NCI-H1092 treated with DMSO at 0.1 percent for 48 hours (cell line): ENCODE results near the gene MLC1.
"Not testable (repeated sequence)": the region's sequence is repeated elsewhere in the genome, so short reads cannot be mapped to it uniquely, and the experiment has no call there.

ENCODE experiments used
- DNase-seq: peaks from one replicate; lab custom pipeline; 2025; lab: John Stamatoyannopoulos, UW

MLC1 gene

DNA sequence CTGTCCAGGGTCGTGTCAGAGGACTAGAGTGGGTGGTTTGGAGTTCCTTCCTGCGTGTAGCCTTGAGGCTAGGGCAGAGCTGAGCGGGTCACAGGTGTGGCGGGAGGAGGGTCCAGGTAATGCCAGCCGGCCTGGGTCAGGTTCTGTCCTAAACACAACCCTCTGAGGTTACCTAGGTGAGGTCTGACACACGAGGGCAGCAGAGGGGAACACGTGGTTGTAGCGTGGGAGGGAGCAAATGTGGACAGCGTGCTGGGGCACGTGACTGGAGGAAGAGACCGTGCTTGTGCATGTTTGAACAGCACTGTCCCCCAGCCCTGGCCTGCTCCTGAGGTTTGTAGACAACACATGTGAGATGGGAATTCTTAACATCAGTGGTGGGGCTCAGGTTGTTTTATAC lies 17.7 kb upstream of the MLC1 start:
- no peak for DNase-seq

DNA sequence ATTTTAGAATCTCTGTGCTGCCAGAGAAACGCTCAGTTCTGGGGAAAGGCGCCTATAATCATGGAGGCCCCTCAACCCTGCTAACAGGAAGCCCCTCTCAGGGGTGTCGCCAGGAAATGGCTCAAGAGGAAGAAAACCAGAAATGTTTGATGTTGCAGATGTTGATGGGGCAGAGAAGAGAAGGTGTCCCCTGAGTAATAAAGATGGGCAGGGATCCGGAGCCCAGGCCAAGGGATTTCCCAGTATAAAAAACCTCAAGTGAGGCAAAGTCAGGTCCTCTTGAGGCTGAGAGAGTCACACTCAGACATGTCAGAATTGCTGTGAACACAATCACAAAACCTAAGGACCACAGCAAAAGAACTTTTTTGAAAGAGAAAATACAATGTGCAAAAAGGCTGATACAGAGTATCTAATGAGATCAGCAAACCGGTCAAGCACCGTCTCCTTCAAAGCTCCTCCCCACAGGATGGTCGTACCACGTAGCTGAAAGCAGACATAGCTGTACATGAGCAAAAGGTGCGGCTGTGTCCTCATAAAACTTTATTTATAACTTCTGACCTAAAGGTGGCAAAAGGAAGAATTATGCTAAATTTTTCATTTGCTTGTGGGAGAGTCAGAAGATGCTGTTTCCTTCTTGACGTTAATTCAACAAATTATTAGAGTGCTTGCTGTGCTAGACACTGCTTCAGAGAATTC lies 16.8 kb upstream of the MLC1 start:
- no peak for DNase-seq

- DNase-seq: no peak
Observed at GRCh38 chr22:50098052-50098451, 12.8 kb upstream of the MLC1 start.

GRCh38 chr22:50092342-50092741 lies 7.1 kb upstream of the MLC1 start:
- no peak for DNase-seq

DNA sequence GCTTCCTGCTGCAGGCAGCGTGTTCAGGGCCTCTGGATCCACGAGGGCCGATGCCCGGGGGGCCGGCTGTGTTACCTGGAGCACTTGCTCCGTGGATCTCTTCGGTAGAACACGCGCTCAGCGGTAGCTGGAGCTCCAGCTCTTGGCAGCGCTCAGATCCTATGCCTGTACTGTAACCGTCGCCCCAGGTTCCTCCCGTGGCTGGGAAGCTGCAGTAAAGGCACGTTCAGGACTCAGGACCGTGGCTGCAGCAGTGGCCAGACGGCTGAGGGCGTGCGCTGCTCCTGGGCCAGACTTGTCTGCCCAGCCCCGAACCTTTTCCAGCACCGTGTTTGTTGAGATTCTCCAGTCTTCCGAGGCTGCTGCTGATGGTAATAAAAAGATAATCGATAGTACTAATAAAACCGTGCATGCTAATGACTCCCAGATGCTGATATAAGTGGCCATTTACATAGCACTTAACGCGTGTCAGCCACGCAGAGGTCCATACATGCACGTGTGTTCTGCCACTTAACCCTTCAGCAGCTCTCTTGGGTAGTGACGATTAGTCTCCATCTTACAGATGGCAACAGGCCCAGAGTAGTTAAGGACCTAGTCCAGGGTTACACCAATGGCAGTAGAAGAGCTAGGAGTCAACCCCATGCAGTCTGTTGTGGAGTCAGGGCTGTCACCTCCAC lies 6.0 kb upstream of the MLC1 start:
- peak; percentile 0 for DNase-seq

DNA sequence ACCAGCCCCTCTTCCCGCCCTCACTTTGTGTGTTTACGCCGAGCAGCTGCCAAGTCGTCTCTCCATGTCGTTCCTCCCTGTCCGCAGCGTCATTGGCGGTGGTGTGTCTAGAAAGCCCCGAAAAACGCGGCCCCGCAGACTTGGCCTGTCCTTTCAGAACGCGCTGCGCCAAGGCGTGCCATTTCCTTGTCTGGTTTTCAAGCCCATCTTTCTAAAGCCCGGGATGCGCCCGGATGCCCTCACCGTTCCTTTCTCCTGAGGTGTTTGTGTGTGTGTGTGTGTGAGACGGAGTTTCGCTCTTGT lies 5.1 kb upstream of the MLC1 start:
- DNase-seq: no peak

DNA sequence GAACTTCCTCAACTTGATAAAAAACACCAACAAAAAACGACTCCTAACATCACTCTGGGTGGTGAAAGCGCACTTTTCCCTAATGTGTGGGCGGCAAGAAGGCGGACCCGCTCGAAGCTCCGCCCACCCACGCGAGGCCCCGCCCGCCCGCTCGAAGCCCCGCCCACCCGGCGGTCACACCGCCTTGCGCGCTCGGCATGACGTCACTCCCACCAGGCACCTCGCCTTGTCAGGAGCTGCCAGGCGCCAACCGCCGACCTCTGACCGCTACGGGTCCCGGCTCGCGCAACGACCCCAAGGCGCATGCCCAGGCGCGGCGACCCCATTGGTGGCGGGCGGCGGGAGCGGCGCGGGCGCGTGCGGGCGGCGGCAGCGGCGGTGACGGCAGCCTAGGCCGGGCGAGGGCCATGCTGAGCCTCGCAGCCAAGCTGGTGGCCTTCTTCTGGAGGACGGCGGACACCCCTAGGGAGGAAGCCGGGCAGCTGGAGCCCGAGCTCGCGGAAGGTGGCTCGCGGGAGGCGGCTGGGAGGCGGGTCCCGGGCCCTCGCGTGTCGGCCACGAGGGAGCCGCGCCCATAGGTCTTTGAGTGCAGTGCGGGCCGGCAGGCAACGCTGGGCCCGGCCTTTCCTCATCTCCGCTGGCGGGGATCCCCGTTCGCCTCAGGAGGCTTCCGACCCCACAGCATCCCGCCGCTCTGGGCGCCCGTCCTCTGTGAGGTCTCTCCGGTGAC lies 4.6 kb upstream of the MLC1 start, which contains the start of gene MOV10L1:
Gene MOV10L1 (plus strand): TSS at position 325 of the 730 bp plus-strand sequence. CDS start 83 bp downstream, at position 408.
- no peak for DNase-seq

DNA sequence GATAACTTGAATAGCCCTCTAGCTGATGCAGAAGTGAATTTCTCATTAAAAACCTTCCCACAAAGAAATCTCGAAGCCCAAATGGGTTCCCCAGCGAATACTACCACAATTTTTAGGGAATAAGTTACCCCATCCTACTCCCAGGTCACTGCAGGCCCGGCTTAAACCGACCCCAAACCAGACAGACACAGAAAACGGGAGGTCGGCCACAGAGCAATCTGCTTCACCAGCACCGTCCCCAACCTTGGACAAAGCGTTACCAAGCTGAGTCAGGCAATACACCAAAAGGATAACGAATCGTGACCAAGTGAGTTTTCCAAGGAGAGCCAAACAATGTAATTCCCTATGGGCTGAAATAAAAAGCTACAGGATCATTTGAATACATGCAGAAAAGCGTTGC lies 4.0 kb upstream of the MLC1 start:
- DNase-seq: no peak

DNA sequence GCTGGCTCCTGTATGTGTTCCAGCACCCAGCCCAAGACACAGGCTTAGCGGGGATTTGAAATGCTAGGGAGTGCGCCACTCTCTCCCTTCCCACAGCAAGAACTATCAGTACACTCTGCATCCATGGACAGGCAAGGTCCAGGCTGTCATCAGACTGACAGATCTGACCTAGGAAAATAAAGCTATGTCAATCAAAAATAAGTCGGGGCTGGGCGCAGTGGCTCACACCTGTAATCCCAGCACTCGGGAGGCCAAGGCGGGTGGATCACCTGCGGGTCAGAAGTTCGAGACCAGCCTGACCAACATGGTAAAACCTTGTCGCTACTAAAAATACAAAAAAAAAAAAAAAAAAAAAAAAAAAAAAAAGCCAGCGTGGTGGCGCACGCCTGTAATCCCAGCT lies 2.9 kb upstream of the MLC1 start:
- no peak for DNase-seq

DNA sequence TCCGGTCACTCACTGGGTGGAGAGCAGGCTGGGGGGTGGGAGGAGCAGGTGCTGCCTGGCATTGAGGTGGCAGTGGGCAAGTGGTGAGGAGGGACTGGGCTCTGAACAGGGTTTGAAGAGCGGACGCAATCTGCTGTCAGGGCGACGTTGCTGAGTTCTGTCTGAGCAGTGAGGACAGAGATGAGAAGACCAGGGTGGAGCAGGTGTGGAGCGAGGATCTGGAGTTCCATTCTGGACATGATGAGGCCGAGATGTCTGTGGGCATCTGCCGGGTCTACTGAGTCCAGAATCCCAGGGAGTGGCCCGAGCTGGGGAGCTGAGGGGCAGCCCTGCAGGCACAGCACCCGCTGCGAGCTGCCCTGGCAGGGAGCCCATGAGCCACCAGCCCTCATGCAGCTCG lies 2.4 kb upstream of the MLC1 start:
- DNase-seq: no peak

GRCh38 chr22:50086975-50087374 lies 1.7 kb upstream of the MLC1 start:
- DNase-seq: not testable (repeated sequence)

- no peak for DNase-seq
Observed at GRCh38 chr22:50086526-50086925, 1.3 kb upstream of the MLC1 start.

DNA sequence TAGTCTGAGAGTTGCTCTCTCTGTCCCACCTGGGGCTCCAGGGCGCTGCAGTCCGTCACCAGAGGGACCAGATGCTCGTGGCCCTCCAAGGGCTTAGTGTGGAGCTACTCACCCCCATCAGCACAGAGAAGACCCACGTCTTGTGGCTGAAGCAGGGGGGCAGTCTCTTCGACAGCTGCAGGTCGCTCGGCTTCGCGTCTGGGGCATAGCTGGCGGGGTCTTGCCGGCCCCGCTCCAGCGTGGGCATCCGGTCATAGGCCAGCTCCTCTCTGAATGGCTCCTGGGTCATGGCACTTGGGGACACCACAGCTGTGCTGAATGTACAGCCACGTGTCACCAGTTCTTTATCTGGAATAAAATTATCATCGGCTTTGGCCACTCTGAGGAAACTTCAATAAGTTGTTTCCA lies 608 bp downstream of the MLC1 start:
- DNase-seq: no peak

- DNase-seq: no peak
Observed at GRCh38 chr22:50084080-50084477, 1.1 kb downstream of the MLC1 start.

- DNase-seq: no peak
Observed at GRCh38 chr22:50083462-50084079, 1.7 kb downstream of the MLC1 start.

- DNase-seq: no peak
Observed at GRCh38 chr22:50082961-50083461, 2.2 kb downstream of the MLC1 start.

GRCh38 chr22:50082197-50082715 lies 3.0 kb downstream of the MLC1 start:
- no peak for DNase-seq

GRCh38 chr22:50081426-50082196 lies 3.6 kb downstream of the MLC1 start:
- no peak for DNase-seq

- DNase-seq: no peak
Observed at GRCh38 chr22:50080077-50080465, 5.2 kb downstream of the MLC1 start.

- DNase-seq: no peak
Observed at GRCh38 chr22:50078761-50079160, 6.5 kb downstream of the MLC1 start.

DNA sequence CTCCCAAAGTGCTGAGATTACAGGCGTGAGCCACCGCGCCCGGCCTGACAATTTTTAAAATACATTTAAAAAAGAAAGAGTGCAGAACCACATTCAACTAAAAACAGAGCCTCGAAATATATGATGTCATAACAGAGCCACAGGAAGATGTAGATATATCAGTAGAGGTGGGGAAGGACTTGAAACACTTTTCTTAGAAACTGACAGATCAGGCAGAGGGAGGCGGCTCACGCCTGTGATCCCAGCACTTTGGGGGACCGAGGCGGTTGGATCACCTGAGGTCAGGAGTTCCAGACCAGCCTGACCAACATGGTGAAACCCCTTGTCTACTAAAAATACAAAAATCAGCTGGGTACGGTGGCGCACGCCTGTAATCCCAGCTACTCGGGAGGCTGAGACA lies 7.0 kb downstream of the MLC1 start:
- no peak for DNase-seq
